Measurements from ENCODE around the gene DIPK1B.
"Not testable (repeated sequence)": the region's sequence is repeated elsewhere in the genome, so short reads cannot be mapped to it uniquely, and the experiment has no call there.

DIPK1B gene

DNA sequence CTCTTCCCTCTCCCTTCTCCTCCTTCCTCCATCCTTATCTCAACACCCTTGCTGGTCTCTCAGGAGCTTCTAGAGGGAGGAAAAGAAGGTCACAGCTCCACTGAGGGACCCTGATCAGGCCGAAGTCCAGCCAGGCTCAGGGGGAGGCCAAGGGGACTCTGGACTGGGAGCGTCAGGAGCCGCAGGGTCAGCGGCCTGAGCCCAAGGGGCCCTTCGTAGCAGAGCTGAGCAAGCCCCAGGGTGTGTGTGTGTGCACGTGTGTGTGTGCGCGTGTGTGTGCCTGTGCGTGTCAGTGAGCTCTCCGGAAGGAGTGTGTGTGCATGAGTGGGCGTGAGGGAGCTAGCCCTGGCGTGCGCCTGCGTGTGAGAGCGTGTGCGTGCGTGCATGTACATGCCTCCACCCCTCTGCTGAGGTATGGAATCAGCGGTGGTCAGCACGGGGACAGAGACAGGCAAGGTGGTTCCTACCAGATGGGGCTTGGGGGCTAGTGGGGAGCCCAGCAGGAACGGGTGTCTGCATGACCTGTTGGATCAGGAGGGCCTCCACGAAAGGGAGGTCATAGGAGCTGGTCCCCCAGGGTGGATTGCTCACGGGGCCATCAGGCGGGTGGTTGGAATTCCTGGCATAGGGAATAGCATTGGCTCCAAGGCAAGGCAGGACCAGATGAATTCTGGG is 15.1 kb upstream of the DIPK1B start:
- Mint-ChIP-seq H3K27ac (no peak overlapping the region), H3K4me3 (no peak overlapping the region), H3K36me3 (ENCODE audit: low read depth) (no peaks in the 10 kb centered on the region), H3K9me3 (no peaks in the 10 kb centered on the region), H3K27me3 (ENCODE audit: low read depth) (peaks cover 20% of the 10 kb centered on the region), H3K4me1 (ENCODE audit: low read depth) (peaks cover 21% of the 10 kb centered on the region)

DNA sequence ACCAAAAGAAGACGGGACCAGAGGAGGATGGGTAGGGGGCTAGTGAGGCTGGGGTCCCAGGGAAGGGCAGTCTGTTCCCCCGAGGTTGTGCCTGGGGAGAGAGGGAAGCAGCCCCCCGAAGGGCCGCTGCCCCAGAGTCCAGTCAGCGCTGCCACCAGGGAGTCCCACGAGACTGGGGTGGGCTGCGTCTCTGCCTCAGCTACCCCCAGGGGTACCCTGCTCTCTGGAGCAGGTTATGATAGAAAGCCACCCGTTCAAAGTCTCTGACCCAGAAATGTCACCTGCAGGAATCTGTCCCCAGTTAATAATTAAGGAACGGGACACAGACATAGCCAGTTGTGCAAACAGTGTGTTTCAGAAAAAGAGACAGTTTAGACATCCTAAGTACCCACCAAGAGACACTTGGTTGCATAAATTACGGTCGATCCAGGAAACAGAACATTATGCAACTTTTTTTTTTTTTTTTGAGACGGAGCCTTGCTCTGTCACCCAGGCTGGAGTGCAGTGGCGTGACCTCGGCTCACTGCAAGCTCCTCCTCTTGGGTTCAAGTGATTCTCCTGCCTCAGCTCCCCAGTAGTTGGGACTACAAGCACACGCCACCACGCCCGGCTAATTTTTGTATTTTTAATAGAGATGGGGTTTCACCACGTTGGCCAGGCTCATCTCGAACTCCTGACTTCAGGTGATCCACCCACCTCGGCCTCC is 14.4 kb upstream of the DIPK1B start:
- Mint-ChIP-seq H3K27ac (no peak overlapping the region), H3K9me3 (no peaks in the 10 kb centered on the region), H3K36me3 (ENCODE audit: low read depth) (no peaks in the 10 kb centered on the region), H3K4me1 (ENCODE audit: low read depth) (peaks cover 21% of the 10 kb centered on the region), H3K4me3 (no peak overlapping the region), H3K27me3 (ENCODE audit: low read depth) (peaks cover 21% of the 10 kb centered on the region)

DNA sequence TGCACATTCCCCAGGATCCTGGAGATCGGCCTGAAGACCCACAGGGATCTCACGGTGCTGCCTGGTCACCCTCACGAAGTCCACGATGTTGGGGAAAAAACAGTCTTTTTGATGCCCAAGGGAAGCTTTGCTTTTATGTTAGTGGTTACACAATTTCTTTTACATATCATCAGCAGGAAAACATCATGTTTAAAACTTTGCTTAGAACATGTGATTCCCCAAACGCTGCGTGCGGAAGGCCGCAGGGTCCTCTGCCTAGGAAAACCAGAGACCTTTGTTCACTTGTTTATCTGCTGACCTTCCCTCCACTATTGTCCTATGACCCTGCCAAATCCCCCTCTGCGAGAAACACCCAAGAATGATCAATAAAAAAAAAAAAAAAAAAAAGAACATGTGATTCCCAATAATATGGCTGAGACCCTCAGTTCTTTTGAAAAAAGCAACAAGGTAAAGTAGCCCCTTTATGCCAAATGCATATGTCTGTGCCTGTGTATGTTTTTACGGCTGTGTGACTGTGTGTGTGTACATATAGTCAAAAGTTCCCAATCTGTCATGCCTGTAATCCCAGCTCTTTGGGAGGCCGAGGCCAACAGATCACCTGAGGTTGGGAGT is 13.6 kb upstream of the DIPK1B start:
- no peaks in the 10 kb centered on the region for H3K9me3 Mint-ChIP-seq
- no peak overlapping the region for H3K27ac Mint-ChIP-seq
- no peaks in the 10 kb centered on the region for H3K36me3 Mint-ChIP-seq (ENCODE audit: low read depth)
- H3K4me1 Mint-ChIP-seq (ENCODE audit: low read depth): peaks cover 21% of the 10 kb centered on the region
- H3K27me3 Mint-ChIP-seq (ENCODE audit: low read depth): peaks cover 21% of the 10 kb centered on the region
- H3K4me3 Mint-ChIP-seq: peak overlapping the region; percentile 53

DNA sequence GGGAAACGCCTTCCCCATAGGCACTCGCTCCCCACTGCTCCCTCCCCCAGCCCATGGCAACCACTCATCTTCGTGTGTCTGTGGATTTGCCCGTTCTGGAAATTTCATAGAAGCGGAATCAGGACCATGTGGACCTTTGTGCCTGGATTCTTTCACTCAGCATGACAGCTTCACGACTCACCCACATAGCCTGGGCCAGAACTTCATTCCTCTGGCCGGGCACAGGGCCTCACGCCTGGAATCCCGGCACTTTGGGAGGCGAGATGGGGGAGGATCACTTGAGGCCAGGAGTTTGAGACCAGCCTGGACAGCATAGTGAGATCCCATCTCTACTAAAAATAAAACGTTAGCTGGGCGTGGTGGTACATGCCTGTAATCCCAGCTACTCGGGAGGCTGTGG is 12.1 kb upstream of the DIPK1B start:
- H3K27me3 Mint-ChIP-seq (ENCODE audit: low read depth): peaks cover 18% of the 10 kb centered on the region
- no peak overlapping the region for H3K4me3 Mint-ChIP-seq
- H3K36me3 Mint-ChIP-seq (ENCODE audit: low read depth): no peaks in the 10 kb centered on the region
- no peak overlapping the region for H3K27ac Mint-ChIP-seq
- no peaks in the 10 kb centered on the region for H3K9me3 Mint-ChIP-seq
- H3K4me1 Mint-ChIP-seq (ENCODE audit: low read depth): peaks cover 21% of the 10 kb centered on the region

DNA sequence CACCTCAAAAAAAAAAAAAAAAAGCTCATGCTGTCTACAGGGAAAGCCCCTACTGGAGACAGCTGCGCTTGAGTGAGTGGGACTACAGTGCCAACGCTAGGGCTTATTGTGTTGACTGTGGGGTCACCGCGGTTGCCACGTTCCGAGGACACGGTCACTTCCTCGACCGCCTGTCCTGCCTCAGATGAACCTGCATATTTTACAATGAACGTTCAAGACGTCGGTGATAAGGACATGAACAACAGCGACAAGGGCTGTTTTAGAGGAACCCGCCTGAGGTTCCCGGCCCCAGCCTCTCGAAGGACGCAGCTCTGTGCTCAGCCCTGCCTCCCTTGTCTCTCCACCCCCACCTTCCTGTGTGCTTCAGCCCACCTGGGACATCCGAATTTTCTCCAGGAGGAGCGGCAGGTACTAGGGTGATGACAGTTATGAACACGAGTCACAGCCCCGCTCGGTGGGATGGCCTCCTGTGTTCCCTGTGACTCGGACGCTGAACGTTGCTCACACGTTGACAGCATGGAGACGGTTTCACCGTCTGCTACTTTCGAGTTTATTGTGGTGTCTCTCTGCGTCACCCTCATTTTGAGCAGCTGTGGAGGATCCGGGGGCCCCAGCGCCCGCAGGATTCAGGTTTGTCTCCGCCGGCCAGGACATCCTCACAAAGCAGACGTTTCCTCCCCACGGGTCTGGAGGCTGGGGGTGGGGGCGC is 11.3 kb upstream of the DIPK1B start:
- peak overlapping the region; percentile 80 for H3K4me3 Mint-ChIP-seq

DNA sequence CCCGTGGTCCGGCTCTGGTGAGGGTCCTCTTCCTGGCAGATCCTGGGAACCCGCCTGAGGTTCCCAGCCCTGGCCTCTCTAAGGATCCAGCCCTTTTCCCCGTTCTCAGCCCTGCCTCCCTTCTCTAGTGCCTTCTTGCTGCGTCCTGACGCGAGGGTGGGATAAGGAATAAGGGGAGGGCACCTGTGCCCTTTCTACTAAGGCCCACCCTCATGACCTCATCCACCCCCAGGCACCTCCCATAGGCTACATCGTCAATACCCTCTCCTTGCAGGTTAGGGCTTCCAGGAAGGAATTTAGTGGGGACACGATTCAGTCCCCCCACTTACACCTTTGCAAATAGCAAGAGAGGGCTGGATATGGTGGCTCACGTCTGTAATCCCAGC is 10.7 kb upstream of the DIPK1B start:
- Mint-ChIP-seq H3K4me1 (ENCODE audit: low read depth) (peaks cover 21% of the 10 kb centered on the region), H3K27ac (peak overlapping the region; percentile 91), H3K4me3 (peak overlapping the region; percentile 80), H3K36me3 (ENCODE audit: low read depth) (no peaks in the 10 kb centered on the region), H3K9me3 (no peaks in the 10 kb centered on the region), H3K27me3 (ENCODE audit: low read depth) (peaks cover 26% of the 10 kb centered on the region)

More for the DNA sequence above, 11.3 kb upstream of the DIPK1B start:
- Mint-ChIP-seq H3K27me3 (ENCODE audit: low read depth) (peaks cover 26% of the 10 kb centered on the region), H3K36me3 (ENCODE audit: low read depth) (no peaks in the 10 kb centered on the region), H3K4me1 (ENCODE audit: low read depth) (peaks cover 21% of the 10 kb centered on the region), H3K27ac (peak overlapping the region; percentile 91), H3K9me3 (no peaks in the 10 kb centered on the region)

DNA sequence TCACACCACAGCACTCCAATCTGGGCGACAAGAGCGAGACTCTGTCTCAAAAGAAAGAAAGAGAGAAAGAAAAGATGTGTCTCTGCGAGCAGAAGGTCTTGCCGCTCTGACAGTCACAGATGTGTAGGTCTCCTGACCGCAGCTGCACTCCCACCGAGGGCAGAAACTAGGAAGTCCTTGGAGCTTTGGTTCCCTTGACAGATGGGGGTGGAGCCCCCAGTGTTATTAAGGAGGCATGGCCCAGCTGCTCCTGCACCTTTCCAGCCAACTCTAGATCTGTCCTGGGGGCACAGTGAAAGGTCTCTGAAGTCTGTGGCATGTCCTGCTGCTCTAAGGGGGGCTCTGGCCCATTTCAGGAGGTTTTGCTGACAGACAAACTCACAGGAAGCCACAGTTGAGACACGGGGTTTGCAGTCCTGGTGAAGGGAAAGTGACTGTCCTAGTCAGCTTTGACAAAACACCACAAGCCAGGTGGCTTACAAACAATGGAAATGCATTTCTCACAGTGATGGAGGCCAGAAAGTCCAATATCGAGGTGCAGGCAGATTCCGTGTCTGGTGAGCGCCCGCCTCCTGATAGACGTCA is 9.0 kb upstream of the DIPK1B start:
- Mint-ChIP-seq H3K4me3 (no peak overlapping the region), H3K4me1 (ENCODE audit: low read depth) (peaks cover 15% of the 10 kb centered on the region), H3K27ac (no peak overlapping the region), H3K27me3 (ENCODE audit: low read depth) (peaks cover 26% of the 10 kb centered on the region), H3K36me3 (ENCODE audit: low read depth) (no peaks in the 10 kb centered on the region), H3K9me3 (no peaks in the 10 kb centered on the region)

DNA sequence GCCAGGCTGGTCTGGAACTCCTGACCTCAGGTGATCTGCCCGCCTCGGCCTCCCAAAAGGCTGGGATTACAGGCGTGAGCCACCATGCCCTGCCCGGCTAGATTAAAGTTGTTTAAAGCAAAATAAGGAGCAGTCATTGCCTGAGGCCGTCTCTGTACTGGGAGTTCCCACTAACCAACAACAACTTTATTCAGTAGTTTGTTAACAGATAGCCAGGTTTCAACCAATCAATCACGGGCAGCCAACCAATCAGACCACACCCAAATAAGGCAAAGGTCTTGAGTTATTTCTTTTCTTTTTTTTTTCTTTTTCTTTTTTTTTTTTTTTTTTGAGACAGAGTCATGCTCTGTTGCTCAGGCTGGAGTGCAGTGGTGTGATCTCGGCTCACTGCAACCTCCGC is 7.6 kb upstream of the DIPK1B start:
- H3K4me3 Mint-ChIP-seq; H3K9me3 Mint-ChIP-seq; H3K36me3 Mint-ChIP-seq (ENCODE audit: low read depth); H3K27ac Mint-ChIP-seq: not testable (repeated sequence)
- Mint-ChIP-seq H3K4me1 (ENCODE audit: low read depth) (peaks cover 13% of the 10 kb centered on the region), H3K27me3 (ENCODE audit: low read depth) (peaks cover 22% of the 10 kb centered on the region)

DNA sequence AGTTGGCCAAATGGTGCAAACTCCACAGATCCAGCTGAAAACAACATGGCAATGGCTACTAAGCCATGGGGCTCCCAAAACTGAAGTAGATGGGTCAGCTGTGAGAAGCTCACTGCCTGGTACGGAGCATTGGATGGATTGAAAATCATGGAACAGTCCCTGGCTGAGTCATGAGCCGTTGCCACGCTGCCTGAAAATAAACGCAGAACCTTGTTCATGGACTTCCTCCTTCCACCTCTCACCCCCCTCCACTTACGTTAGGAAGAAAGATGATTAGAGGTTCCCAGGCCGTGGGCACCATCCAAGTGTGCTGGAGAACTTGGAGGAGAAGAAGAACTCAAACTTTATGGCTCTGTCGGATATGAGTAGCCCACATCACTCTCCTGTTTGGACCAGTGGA is 6.8 kb upstream of the DIPK1B start:
- Mint-ChIP-seq H3K4me3 (no peak overlapping the region), H3K9me3 (no peaks in the 10 kb centered on the region), H3K4me1 (ENCODE audit: low read depth) (peaks cover 9% of the 10 kb centered on the region), H3K27ac (no peak overlapping the region), H3K27me3 (ENCODE audit: low read depth) (peaks cover 25% of the 10 kb centered on the region), H3K36me3 (ENCODE audit: low read depth) (no peaks in the 10 kb centered on the region)

DNA sequence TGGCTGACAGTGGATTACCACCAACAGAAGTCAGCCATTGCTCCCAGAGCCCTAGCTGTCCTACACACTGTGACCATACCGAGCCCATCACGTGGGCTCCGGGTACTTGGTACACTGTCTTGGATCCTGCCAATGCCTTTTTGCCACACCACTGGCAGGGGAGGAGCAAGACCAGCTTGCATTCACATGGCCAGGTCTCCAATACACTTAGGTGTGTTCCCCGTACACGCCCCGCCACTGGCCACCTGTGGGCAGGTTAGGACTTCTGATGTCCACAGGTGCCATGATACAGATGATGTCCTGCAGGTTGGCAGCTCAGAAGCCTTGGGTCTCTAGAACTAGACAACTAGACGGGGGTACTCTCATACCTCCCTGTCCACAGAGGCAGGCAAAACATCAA is 5.4 kb upstream of the DIPK1B start:
- H3K4me1 Mint-ChIP-seq (ENCODE audit: low read depth): peaks cover 6% of the 10 kb centered on the region
- no peak overlapping the region for H3K27ac Mint-ChIP-seq
- H3K9me3 Mint-ChIP-seq: no peaks in the 10 kb centered on the region
- no peak overlapping the region for H3K4me3 Mint-ChIP-seq
- no peaks in the 10 kb centered on the region for H3K36me3 Mint-ChIP-seq (ENCODE audit: low read depth)
- peaks cover 38% of the 10 kb centered on the region for H3K27me3 Mint-ChIP-seq (ENCODE audit: low read depth)

DNA sequence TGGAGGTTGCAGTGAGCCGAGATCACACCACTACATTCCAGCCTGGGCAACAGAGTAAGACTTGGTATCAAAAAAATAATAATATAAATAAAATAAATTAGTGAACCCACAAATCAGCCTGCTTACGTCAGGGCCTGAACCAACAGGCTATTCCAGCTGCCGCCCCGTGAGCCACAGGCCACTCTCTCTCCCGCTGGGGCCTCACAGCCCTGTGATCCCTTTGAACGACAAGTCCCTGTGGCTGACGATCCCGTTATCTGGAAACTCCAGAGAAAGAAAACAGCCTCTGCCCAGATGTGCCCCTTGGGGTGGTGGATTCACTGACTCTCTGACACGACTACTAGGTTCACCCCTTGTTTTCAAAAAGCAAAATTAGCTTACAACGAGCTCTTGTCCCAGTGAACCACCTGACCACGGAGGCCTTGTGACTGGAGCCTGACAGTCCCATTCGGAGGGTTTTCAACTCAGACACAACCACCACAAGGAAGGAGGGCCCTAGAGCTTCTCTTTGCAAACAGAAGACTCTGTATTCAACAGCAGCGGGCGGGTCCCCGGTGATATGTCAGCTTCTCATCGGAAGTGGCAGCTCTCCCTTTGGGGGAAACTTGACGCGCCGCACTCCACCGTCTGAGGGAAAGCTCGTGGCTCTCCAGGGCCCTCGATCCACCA is 4.4 kb upstream of the DIPK1B start:
- Mint-ChIP-seq H3K27ac (no peak overlapping the region), H3K9me3 (no peaks in the 10 kb centered on the region), H3K4me3 (no peak overlapping the region), H3K27me3 (ENCODE audit: low read depth) (peaks cover 34% of the 10 kb centered on the region), H3K36me3 (ENCODE audit: low read depth) (no peaks in the 10 kb centered on the region), H3K4me1 (ENCODE audit: low read depth) (peaks cover 6% of the 10 kb centered on the region)

DNA sequence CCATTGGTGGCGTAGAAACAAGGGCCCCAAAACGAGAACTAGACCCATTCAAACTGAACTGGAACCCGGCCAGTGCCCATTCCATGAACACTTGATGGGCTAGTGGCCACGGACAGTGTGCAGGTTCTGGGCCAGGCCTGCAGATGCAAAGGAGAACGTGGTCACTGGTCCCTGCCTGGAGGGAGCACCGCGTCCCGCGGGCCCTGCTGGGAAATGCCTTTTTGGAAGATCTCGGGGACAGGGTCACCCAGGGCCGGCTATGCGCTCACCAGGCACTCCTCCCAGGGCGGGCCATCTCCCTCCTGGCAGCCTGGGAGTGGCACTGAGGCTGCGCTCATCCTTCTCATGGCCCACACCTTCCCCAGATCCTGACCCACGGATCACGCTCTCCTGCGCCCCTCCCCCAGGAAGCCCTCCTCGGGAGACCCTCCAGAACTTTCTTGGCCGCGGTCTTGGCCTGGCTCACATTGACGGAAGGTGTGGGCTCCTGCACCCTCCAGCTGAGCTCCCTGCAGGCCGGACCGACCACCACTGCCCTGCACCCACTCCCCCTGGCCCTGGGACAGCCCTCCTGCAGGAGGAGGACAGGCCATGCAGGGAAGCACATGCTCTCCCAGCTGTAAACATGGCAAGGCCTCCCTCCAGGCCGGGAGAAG is 2.8 kb upstream of the DIPK1B start:
- Mint-ChIP-seq H3K4me3 (no peak overlapping the region), H3K4me1 (ENCODE audit: low read depth) (peaks cover 6% of the 10 kb centered on the region), H3K9me3 (no peaks in the 10 kb centered on the region), H3K27me3 (ENCODE audit: low read depth) (peaks cover 46% of the 10 kb centered on the region), H3K36me3 (ENCODE audit: low read depth) (no peaks in the 10 kb centered on the region), H3K27ac (no peak overlapping the region)

DNA sequence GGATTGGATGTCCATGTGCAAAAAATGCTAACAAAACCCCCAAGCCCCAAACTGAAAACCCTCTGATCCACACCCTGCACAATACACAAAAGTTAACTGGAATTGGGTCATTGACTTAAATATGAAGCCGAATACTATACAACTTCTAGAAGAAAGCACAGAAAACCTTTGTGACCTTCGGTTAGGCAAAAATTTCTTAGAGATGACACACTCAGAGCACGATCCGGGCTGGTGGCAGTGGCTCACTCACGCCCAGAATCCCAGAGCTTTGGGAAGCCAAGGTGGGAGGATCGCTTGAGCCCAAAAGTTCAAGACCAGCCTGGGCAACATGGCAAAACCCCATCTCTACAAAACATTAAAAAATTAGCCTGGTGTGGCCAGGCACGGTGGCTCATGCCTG is 1.8 kb upstream of the DIPK1B start:
- Mint-ChIP-seq H3K4me3 (no peak overlapping the region), H3K9me3 (no peaks in the 10 kb centered on the region), H3K36me3 (ENCODE audit: low read depth) (no peaks in the 10 kb centered on the region), H3K27ac (no peak overlapping the region), H3K27me3 (ENCODE audit: low read depth) (peaks cover 41% of the 10 kb centered on the region), H3K4me1 (ENCODE audit: low read depth) (peaks cover 6% of the 10 kb centered on the region)

DNA sequence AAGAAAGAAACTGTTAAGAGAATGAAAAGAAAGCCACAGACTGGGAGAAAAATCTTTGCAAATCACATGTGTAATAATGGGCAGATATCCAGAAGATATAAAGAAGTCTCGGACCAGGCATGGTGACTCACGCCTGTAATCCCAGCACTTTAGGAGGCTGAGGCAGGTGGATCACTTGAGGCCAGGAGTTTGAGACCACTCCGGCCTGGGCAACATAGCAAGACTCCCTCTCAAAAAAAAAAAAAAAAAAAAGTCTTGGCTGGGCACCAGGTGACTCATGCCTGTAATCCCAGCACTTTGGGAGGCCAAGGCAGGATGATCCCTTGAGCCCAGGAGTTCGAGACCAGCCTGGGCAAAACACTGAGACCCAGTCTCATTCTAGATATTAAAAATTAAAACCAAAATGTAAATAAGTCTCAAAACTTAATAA is 1.1 kb upstream of the DIPK1B start:
- not testable (repeated sequence) for H3K36me3 Mint-ChIP-seq (ENCODE audit: low read depth); H3K9me3 Mint-ChIP-seq; H3K4me1 Mint-ChIP-seq (ENCODE audit: low read depth); H3K27ac Mint-ChIP-seq
- Mint-ChIP-seq H3K4me3 (peak overlapping the region; percentile 42), H3K27me3 (ENCODE audit: low read depth) (peaks cover 40% of the 10 kb centered on the region)
